ENCODE measurements around the gene DLL3.

DNA sequence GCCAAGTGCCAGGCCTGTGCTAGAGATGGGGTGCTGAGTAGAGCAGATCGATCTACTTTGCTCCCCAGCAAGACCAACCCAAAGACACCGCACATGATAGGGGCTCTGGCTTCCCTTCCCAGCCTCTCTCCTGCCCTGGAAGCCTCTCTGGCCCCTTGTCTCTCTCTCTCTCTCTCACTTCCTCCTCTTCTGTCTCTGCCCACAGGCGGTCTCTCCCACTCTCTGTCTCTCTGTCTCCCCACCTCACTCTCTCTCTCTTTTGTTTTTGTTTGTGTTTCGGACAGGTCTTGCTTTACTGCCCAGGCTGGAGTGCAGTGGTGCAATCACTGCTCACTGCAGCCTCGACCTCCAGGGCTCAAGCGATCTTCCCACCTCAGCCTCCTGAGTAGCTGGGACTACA lies 17.5 kb downstream of the DLL3 start:
- TF ChIP-seq, protein P1, sequence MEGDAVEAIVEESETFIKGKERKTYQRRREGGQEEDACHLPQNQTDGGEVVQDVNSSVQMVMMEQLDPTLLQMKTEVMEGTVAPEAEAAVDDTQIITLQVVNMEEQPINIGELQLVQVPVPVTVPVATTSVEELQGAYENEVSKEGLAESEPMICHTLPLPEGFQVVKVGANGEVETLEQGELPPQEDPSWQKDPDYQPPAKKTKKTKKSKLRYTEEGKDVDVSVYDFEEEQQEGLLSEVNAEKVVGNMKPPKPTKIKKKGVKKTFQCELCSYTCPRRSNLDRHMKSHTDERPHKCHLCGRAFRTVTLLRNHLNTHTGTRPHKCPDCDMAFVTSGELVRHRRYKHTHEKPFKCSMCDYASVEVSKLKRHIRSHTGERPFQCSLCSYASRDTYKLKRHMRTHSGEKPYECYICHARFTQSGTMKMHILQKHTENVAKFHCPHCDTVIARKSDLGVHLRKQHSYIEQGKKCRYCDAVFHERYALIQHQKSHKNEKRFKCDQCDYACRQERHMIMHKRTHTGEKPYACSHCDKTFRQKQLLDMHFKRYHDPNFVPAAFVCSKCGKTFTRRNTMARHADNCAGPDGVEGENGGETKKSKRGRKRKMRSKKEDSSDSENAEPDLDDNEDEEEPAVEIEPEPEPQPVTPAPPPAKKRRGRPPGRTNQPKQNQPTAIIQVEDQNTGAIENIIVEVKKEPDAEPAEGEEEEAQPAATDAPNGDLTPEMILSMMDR (IDR thresholded peaks at IDR 0.05; ENCODE audit: poor library complexity) = no peak
- TF ChIP-seq EZH2 (IDR thresholded peaks at IDR 0.05; ENCODE audit: borderline replicate concordance) = no peak
- TF ChIP-seq EZH2phosphoT487 (IDR thresholded peaks at IDR 0.05; ENCODE audit: low read depth, severe bottlenecking, unreplicated experiment) = no peak

Data from hepatocyte (in vitro differentiated cells).